Mesothelial cell of epicardium (in vitro differentiated cells): ENCODE data around the gene MFSD6L. TPM values are rescaled to one million over a fixed set of nuclear protein-coding genes. Genes with fewer than 3 reads are reported as not detected.

Source experiments
- DNase-seq, 2 experiments: peaks; one replicate each; pipeline ENCODE4 v3.0.0; 2021; ENCODE audit warnings: low spot score in 2 of 2; ENCODE audit not compliant: unreplicated experiment in 2 of 2
- H3K27ac Mint-ChIP-seq: 2 replicates; pipeline ENCODE4 v1.8.0; 2021; ENCODE audit warnings: mixed read lengths
- H3K27me3 Mint-ChIP-seq: 2 replicates; pipeline ENCODE4 v1.8.0; 2021; ENCODE audit warnings: low read depth, mixed read lengths
- H3K36me3 Mint-ChIP-seq: 2 replicates; pipeline ENCODE4 v1.8.0; 2021; ENCODE audit warnings: mixed read lengths
- H3K4me1 Mint-ChIP-seq: 2 replicates; pipeline ENCODE4 v1.8.0; 2021; ENCODE audit warnings: mixed read lengths
- H3K4me3 Mint-ChIP-seq: 2 replicates; pipeline ENCODE4 v1.8.0; 2021; ENCODE audit warnings: mild to moderate bottlenecking, moderate library complexity, mixed read lengths
- H3K9me3 Mint-ChIP-seq: 2 replicates; pipeline ENCODE4 v1.8.0; 2021; ENCODE audit warnings: mixed read lengths
- total RNA-seq: library from RNA; stranded (reverse); gene quantifications from 3 replicates; pipeline ENCODE4 v1.2.1, GENCODE V29; 2021
- TF ChIP-seq, protein P1 (sequence below): fragments of 200-600 bp; sonication (generic); IDR thresholded peaks from one replicate; pipeline ENCODE4 v1.5.0; 2021; ENCODE audit warnings: antibody characterized with exemption; ENCODE audit not compliant: unreplicated experiment

The MFSD6L gene
- total RNA-seq, 1 donor from 2014 or later: 4.0 TPM

DNA sequence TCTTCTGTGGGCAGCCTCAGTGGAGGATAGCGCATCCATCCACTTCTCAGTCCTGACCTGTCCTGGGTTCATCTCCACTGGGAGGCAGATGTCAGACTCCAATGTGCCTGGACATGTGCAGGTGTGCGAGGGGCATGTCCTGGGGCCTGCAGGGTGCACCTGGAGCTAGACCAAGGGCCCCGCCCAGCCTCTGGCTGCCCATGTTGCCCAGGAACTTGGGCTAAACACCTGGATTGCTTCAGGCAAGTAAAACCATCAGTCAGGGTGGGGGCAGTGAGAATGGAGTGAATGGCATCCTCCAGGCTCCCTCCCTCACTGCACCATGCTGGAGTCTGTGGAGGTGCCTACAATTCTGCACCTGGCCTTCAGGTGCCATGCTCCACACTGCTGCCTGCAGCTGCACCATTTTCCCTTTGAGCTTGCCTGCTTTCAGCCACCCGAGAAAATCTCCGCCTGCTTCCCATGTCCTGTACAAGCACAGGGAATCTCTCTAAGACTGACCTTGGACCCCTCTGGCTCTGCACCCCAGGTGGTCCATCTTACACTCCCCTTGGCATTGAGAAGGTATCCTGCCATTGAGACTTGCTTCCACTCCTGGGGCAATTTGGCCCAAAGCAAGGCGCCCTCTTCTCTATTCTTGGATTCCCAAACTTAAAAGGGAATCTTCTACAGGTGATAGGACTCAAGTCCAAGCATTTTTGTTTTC is 2.1 kb upstream of the MFSD6L start:
- H3K4me3 Mint-ChIP-seq: no peak overlapping the region
- TF ChIP-seq, protein P1, sequence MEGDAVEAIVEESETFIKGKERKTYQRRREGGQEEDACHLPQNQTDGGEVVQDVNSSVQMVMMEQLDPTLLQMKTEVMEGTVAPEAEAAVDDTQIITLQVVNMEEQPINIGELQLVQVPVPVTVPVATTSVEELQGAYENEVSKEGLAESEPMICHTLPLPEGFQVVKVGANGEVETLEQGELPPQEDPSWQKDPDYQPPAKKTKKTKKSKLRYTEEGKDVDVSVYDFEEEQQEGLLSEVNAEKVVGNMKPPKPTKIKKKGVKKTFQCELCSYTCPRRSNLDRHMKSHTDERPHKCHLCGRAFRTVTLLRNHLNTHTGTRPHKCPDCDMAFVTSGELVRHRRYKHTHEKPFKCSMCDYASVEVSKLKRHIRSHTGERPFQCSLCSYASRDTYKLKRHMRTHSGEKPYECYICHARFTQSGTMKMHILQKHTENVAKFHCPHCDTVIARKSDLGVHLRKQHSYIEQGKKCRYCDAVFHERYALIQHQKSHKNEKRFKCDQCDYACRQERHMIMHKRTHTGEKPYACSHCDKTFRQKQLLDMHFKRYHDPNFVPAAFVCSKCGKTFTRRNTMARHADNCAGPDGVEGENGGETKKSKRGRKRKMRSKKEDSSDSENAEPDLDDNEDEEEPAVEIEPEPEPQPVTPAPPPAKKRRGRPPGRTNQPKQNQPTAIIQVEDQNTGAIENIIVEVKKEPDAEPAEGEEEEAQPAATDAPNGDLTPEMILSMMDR: no peak
- H3K9me3 Mint-ChIP-seq: no peaks in the 10 kb centered on the region
- peaks cover 35% of the 10 kb centered on the region for H3K27me3 Mint-ChIP-seq
- no peak overlapping the region for H3K27ac Mint-ChIP-seq
- H3K36me3 Mint-ChIP-seq: no peaks in the 10 kb centered on the region
- peaks cover 11% of the 10 kb centered on the region for H3K4me1 Mint-ChIP-seq
- DNase-seq: no peak

DNA sequence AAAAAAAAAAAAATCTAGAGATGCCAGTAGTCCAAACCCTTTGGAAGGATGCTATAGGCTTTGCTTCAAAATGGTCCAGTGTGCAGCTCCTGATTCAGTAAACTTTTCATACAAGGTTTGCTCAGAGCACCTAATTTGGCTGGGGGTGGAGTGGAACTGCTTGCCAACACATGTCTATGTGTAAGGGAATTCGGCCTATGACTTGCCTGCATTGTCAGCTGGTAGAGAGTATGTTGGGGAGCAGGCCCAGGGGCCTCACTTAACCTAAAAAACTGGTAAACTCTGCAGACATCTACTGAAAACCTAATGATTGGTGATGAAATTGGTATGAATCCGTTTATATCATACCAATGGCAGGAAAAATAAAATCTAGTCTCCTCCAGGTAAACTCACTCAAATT is 1.5 kb upstream of the MFSD6L start:
- no peaks in the 10 kb centered on the region for H3K36me3 Mint-ChIP-seq
- TF ChIP-seq, protein P1: no peak
- H3K4me1 Mint-ChIP-seq: peaks cover 11% of the 10 kb centered on the region
- no peaks in the 10 kb centered on the region for H3K9me3 Mint-ChIP-seq
- H3K4me3 Mint-ChIP-seq: no peak overlapping the region
- DNase-seq: no peak
- no peak overlapping the region for H3K27ac Mint-ChIP-seq
- peaks cover 35% of the 10 kb centered on the region for H3K27me3 Mint-ChIP-seq

- peak overlapping the region; percentile 57 for H3K4me3 Mint-ChIP-seq
- TF ChIP-seq, protein P1: no peak
- H3K4me1 Mint-ChIP-seq: peaks cover 11% of the 10 kb centered on the region
- no peaks in the 10 kb centered on the region for H3K9me3 Mint-ChIP-seq
- peak overlapping the region; percentile 75 for H3K27ac Mint-ChIP-seq
- H3K27me3 Mint-ChIP-seq: peaks cover 35% of the 10 kb centered on the region
- no peaks in the 10 kb centered on the region for H3K36me3 Mint-ChIP-seq
- no peak for DNase-seq
These were observed 526 bp upstream of the MFSD6L start for GRCh38 chr17:8799570-8800212.

DNA sequence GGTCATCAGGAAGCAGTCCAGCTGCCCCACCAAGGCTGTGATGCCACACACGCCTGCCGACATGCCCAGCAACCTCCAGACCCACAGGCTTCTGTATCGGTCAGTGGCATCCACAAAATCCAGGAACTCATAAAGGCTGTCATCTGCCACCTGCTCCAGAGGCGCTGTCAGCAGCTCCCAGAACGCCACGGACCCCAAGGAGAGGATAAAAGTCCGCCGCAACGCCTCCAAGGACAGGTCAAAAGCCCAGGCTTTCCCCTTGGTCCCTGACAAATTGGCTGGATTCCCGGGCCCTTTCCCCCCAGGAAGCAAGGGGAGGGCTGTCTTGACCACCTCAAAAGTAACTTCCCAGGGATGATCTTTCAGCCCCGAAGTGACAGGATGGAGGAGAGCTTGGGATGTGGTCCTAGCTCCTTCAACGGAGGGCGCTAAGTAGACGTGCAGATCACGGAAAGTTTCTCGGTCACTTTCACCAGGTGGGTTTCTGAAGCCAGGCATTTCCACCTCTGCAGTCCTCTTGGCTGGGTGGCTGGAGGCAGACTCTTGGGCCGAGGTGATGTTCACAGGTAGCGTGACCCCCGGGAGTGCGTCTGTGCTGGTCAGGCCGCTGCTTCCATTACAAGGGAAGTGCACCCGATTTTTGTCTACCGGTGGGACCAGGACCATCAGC is 854 bp downstream of the MFSD6L start:
- peak overlapping the region; percentile 66 for H3K27ac Mint-ChIP-seq
- no peaks in the 10 kb centered on the region for H3K36me3 Mint-ChIP-seq

DNA sequence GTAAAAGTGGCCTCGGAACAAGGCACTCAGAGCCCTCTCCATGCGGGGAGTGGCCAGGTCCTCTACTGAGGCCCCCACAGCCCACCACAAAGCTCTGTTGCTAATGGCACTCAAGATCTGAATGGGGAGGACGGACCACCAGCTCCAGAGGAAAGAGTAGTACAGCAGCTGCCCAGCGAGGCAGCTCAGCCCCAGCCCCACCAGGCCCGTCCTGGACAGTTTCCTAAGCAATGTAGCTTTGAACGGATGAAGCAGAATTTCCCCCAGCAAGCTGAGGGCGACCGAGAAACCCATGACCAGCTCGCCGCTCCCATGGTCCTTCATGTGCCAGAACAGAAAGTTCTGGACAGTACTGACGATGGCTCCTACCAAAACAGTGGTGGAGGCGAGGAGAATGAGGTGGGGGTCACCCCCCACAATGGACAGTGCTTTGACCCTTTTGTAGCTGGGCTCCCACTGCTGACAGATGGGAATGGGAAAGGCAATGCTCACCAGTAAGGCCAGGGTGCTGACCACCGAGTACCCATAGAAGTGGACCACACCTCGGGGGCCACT is 1.5 kb downstream of the MFSD6L start:
- peaks cover 11% of the 10 kb centered on the region for H3K4me1 Mint-ChIP-seq

More for the DNA sequence above, 854 bp downstream of the MFSD6L start:
- Mint-ChIP-seq H3K9me3 (no peaks in the 10 kb centered on the region), H3K4me3 (peak overlapping the region; percentile 68), H3K27me3 (peaks cover 35% of the 10 kb centered on the region), H3K4me1 (peaks cover 11% of the 10 kb centered on the region)
- DNase-seq: no peak
- TF ChIP-seq, protein P1: no peak

More for the DNA sequence above, 1.5 kb downstream of the MFSD6L start:
- Mint-ChIP-seq H3K36me3 (no peaks in the 10 kb centered on the region), H3K4me3 (peak overlapping the region; percentile 68), H3K27me3 (peaks cover 35% of the 10 kb centered on the region), H3K9me3 (no peaks in the 10 kb centered on the region), H3K27ac (peak overlapping the region; percentile 9)
- TF ChIP-seq, protein P1: no peak
- no peak for DNase-seq
